ENCODE measurements around the gene MPV17. TPM values are rescaled to one million over a fixed set of nuclear protein-coding genes. Genes with fewer than 3 reads are reported as not detected.
A peak's percentile ranks its signal among the peaks of the same experiment; 100 is the strongest.

MPV17 gene
- total and polyA plus RNA-seq, 9 of the 15 experiments (the other 6 are each of a cell fraction or from before 2014, with no cell fraction given): 54.7 to 140 (median 70.2) TPM

DNA sequence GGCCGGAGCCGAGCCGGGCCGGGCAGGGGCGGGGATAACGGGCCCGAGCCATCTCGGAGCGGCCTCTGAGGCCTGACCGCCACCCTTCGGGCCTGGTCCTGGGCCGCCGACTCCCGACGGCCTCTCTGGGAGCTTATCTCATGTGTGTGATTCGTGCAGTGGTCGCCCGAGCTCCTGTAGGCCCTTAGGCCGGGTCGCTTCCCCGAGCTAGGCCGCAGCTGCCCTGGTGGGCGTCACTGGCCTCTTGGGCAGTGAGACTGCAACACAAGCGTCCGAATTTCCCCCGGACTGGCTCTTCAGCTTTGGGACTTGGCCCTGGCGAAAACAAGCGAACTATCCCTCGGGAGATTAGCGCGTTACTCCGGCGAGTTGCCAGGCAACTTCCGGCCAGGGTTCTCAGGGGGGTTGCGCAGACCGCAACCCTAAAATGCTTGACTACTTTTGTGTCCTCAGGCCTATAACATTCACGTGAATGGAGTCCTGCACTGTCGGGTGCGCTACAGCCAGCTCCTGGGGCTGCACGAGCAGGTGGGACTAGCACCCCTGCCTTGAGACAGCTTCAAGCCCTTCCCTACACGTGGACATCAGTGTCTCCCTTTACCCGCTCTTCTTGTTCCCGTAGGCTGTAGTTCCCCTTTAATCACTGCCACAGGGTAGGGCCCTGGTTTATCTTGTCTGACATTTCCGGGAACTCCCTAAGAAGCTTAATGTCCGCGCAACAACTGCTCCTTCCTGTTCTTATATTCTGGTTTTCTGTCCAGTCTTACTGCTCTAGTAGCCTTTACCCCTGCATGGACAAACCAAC lies 48.1 kb upstream of the MPV17 start (continued):
- TF ChIP-seq GATAD2B (IDR thresholded peaks at IDR 0.05; ENCODE audit: borderline replicate concordance) (no peak), ERF (CRISPR knock-in tag; IDR thresholded peaks at IDR 0.05) (no peak), ESRRA (IDR thresholded peaks at IDR 0.05; ENCODE audit: borderline replicate concordance, low read depth) (peak; percentile 25; the same call in 1 of the 2 replicates), FOXK2 (conservative IDR thresholded peaks at IDR 0.05 in 1 of 2, IDR thresholded peaks at IDR 0.05 in 1 of 2; ENCODE audit: low read depth in 2 of 2) (peak; percentile 51 to 59; a peak in 2 of 4 replicates), SETDB1 (IDR thresholded peaks at IDR 0.05; ENCODE audit: low read length) (no peak), NONO (IDR thresholded peaks at IDR 0.05; ENCODE audit: low read depth in 2 of 2, low read length in 1 of 2) (0 out of 4 replicates have a peak, but pooled peaks of 1 of the 2 experiments have one; percentile 10), BACH1 (tag; IDR thresholded peaks at IDR 0.05) (peak; percentile 55; the same call in 1 of the 2 replicates), KDM5B (IDR thresholded peaks at IDR 0.05; ENCODE audit: insufficient replicate concordance, low read depth, low read length) (peak; percentile 53), ELF1 (tag; IDR thresholded peaks at IDR 0.05) (peak; percentile 85), MTA1 (IDR thresholded peaks at IDR 0.05; ENCODE audit: borderline replicate concordance) (no peak; the same call in 1 of the 2 replicates), TCF3 (CRISPR knock-in tag; IDR thresholded peaks at IDR 0.05) (no peak), RBM25 (IDR thresholded peaks at IDR 0.05; ENCODE audit: low read depth, low read length, severe bottlenecking) (no peak), LEF1 (IDR thresholded peaks at IDR 0.05) (peak; percentile 46; the same call in 1 of the 2 replicates), ZNF121 (CRISPR knock-in tag; conservative IDR thresholded peaks at IDR 0.05) (0 out of 2 replicates have a peak, but pooled peaks have one; percentile 17), L3MBTL2 (IDR thresholded peaks at IDR 0.05) (peak; percentile 98), ZNF184 (CRISPR knock-in tag; IDR thresholded peaks at IDR 0.05) (no peak), HDAC2 (IDR thresholded peaks at IDR 0.05) (peak; percentile 69; the same call in 1 of the 2 replicates), KDM2B (CRISPR knock-in tag; IDR thresholded peaks at IDR 0.05) (no peak)
- TF ChIP-seq, protein P1, sequence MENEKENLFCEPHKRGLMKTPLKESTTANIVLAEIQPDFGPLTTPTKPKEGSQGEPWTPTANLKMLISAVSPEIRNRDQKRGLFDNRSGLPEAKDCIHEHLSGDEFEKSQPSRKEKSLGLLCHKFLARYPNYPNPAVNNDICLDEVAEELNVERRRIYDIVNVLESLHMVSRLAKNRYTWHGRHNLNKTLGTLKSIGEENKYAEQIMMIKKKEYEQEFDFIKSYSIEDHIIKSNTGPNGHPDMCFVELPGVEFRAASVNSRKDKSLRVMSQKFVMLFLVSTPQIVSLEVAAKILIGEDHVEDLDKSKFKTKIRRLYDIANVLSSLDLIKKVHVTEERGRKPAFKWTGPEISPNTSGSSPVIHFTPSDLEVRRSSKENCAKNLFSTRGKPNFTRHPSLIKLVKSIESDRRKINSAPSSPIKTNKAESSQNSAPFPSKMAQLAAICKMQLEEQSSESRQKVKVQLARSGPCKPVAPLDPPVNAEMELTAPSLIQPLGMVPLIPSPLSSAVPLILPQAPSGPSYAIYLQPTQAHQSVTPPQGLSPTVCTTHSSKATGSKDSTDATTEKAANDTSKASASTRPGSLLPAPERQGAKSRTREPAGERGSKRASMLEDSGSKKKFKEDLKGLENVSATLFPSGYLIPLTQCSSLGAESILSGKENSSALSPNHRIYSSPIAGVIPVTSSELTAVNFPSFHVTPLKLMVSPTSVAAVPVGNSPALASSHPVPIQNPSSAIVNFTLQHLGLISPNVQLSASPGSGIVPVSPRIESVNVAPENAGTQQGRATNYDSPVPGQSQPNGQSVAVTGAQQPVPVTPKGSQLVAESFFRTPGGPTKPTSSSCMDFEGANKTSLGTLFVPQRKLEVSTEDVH (IDR thresholded peaks at IDR 0.05; ENCODE audit: low read depth, partially characterized antibody): peak; percentile 38
- TF ChIP-seq, protein P2, sequence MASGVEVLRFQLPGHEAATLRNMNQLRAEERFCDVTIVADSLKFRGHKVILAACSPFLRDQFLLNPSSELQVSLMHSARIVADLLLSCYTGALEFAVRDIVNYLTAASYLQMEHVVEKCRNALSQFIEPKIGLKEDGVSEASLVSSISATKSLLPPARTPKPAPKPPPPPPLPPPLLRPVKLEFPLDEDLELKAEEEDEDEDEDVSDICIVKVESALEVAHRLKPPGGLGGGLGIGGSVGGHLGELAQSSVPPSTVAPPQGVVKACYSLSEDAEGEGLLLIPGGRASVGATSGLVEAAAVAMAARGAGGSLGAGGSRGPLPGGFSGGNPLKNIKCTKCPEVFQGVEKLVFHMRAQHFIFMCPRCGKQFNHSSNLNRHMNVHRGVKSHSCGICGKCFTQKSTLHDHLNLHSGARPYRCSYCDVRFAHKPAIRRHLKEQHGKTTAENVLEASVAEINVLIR (CRISPR knock-in tag; IDR thresholded peaks at IDR 0.05): 0 out of 2 replicates have a peak, but pooled peaks have one; percentile 35
- TF ChIP-seq, protein P3, sequence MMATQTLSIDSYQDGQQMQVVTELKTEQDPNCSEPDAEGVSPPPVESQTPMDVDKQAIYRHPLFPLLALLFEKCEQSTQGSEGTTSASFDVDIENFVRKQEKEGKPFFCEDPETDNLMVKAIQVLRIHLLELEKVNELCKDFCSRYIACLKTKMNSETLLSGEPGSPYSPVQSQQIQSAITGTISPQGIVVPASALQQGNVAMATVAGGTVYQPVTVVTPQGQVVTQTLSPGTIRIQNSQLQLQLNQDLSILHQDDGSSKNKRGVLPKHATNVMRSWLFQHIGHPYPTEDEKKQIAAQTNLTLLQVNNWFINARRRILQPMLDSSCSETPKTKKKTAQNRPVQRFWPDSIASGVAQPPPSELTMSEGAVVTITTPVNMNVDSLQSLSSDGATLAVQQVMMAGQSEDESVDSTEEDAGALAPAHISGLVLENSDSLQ (IDR thresholded peaks at IDR 0.05): peak; percentile 89
- TF ChIP-seq, protein P4, sequence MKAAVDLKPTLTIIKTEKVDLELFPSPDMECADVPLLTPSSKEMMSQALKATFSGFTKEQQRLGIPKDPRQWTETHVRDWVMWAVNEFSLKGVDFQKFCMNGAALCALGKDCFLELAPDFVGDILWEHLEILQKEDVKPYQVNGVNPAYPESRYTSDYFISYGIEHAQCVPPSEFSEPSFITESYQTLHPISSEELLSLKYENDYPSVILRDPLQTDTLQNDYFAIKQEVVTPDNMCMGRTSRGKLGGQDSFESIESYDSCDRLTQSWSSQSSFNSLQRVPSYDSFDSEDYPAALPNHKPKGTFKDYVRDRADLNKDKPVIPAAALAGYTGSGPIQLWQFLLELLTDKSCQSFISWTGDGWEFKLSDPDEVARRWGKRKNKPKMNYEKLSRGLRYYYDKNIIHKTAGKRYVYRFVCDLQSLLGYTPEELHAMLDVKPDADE (conservative IDR thresholded peaks at IDR 0.05; ENCODE audit: control insufficient read depth, low read depth, low read length): peak; percentile 40; the same call in 1 of the 2 replicates

Measured in K562 (cell line).